ENCODE data around the gene SBNO2. TPM values are rescaled to one million over a fixed set of nuclear protein-coding genes. Genes with fewer than 3 reads are reported as not detected.

Gene SBNO2
- polyA plus RNA-seq, 1 of the 3 experiments (the other 2 are of a cell fraction), result 18.3 TPM

GRCh38 chr19:1101337-1101698 is 72.8 kb downstream of the SBNO2 start (continued):
- no peak for TF ChIP-seq REST (IDR thresholded peaks at IDR 0.05; ENCODE audit: low read depth, low read length)
- TF ChIP-seq USF1 (IDR thresholded peaks at IDR 0.05; ENCODE audit: borderline replicate concordance, low read depth), result no peak
- TF ChIP-seq SMC3 (IDR thresholded peaks at IDR 0.05; ENCODE audit: low read depth, low read length), result no peak
- TF ChIP-seq RFX5 (IDR thresholded peaks at IDR 0.05; ENCODE audit: low read length), result no peak
- TF ChIP-seq PBX3 (IDR thresholded peaks at IDR 0.05), result no peak
- TF ChIP-seq SIN3A (IDR thresholded peaks at IDR 0.05; ENCODE audit: borderline replicate concordance, low read depth, low read length), result no peak

- Histone ChIP-seq H3F3A (replicated peaks; ENCODE audit: insufficient read depth) (peaks cover 36% of the 10 kb centered on the region), H3K9ac (no peak overlapping the region), H3K27me3 (ENCODE audit: insufficient read depth) (no peaks in the 10 kb centered on the region), H3K9me2 (no peaks in the 10 kb centered on the region), H3K9me3 (no peaks in the 10 kb centered on the region), H2AFZ (ENCODE audit: low read depth) (no peak overlapping the region), H3K36me3 (replicated peaks in 1 of 2; ENCODE audit: control insufficient read depth in 1 of 2, insufficient read depth in 2 of 2, low read length in 1 of 2) (no peaks in the 10 kb centered on the region), H3K27ac (ENCODE audit: low read depth in 2 of 2, low read length in 1 of 2) (no peak overlapping the region), H3K79me2 (ENCODE audit: insufficient read depth) (peaks cover 18% of the 10 kb centered on the region), H4K20me1 (ENCODE audit: insufficient read depth) (peaks cover 14% of the 10 kb centered on the region), H3K4me2 (no peak overlapping the region), H3K4me1 (ENCODE audit: control insufficient read depth in 1 of 2, insufficient read depth in 2 of 2, low read depth in 1 of 2, low read length in 1 of 2) (peaks cover 22 to 29% of the 10 kb centered on the region in 2 experiments; a peak in 3 of 4 replicates), H3K4me3 (ENCODE audit: low read depth in 2 of 2, low read length in 1 of 2) (no peak overlapping the region)
- ChIA-PET POLR2A (no interaction called here), CTCF (interaction anchor here (1.8 kb wide), 2 partner anchors 15 to 123 kb away, joined by 6 to 10 read pairs; no protein-coding TSS in a partner anchor)
- WGBS (ENCODE audit: low lambda C conversion rate), result 64% methylated on average over 14 of the region's 15 CpGs
- no peak for TF ChIP-seq GABPA (IDR thresholded peaks at IDR 0.05; ENCODE audit: low read depth)
- TF ChIP-seq IRF3 (IDR thresholded peaks at IDR 0.05; ENCODE audit: low read depth, low read length), result no peak
- no peak for TF ChIP-seq EP300 (IDR thresholded peaks at IDR 0.05; ENCODE audit: borderline replicate concordance in 1 of 2, low read depth in 1 of 2, low read length in 1 of 2)
- TF ChIP-seq CTCF (IDR thresholded peaks at IDR 0.05), result no peak
- TF ChIP-seq CHD2 (IDR thresholded peaks at IDR 0.05; ENCODE audit: low read length, partially characterized antibody), result no peak
- no peak for TF ChIP-seq MEF2A (IDR thresholded peaks at IDR 0.05; ENCODE audit: borderline replicate concordance, low read depth)
- TF ChIP-seq FOXM1 (IDR thresholded peaks at IDR 0.05; ENCODE audit: low read depth), result no peak
- TF ChIP-seq MAX (IDR thresholded peaks at IDR 0.05; ENCODE audit: low read depth), result no peak
- no peak for TF ChIP-seq RFX5 (IDR thresholded peaks at IDR 0.05; ENCODE audit: low read length)
- no peak for TF ChIP-seq ELF1 (IDR thresholded peaks at IDR 0.05)
- no peak for TF ChIP-seq FOSL2 (IDR thresholded peaks at IDR 0.05; ENCODE audit: borderline replicate concordance, low read depth)
- no peak for TF ChIP-seq PBX3 (IDR thresholded peaks at IDR 0.05)
- no peak for DNase-seq
Measured at GRCh38 chr19:1098177-1099051, 75.7 kb downstream of the SBNO2 start.

Data from SK-N-SH (cell line).